Amygdala (tissue), 56 donors: Measurements from ENCODE around the gene WNT2B.

ENCODE experiments used
- DNase-seq, 56 donors: peaks; one replicate each; lab custom pipeline; 2025; lab: John Stamatoyannopoulos, UW

Gene WNT2B

GRCh38 chr1:112522621-112523020, 13.9 kb downstream of the WNT2B start:
- DNase-seq, result no peak

DNA sequence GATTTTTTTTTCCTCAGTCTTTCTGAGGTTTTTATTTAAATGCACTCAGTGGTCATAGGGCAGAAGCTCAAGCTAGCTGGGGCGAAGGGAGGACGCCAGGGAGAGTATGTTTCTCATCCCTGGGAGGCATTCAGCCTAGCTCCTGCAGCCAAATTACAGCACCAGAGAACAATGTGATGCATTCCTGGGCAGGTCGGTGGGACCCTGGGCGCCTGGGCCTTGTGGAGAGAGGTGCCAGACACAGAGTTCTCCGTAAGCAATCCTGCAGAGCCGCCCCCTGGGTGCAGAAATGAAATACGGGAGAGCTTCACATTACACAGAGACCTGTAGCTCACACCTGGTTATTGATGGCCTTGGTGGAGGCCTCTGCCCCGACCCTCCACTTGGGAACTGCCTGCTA, 15.5 kb downstream of the WNT2B start:
- no peak for DNase-seq

- DNase-seq, result no peak
Observed at GRCh38 chr1:112524986-112525385, 16.2 kb downstream of the WNT2B start.

DNA sequence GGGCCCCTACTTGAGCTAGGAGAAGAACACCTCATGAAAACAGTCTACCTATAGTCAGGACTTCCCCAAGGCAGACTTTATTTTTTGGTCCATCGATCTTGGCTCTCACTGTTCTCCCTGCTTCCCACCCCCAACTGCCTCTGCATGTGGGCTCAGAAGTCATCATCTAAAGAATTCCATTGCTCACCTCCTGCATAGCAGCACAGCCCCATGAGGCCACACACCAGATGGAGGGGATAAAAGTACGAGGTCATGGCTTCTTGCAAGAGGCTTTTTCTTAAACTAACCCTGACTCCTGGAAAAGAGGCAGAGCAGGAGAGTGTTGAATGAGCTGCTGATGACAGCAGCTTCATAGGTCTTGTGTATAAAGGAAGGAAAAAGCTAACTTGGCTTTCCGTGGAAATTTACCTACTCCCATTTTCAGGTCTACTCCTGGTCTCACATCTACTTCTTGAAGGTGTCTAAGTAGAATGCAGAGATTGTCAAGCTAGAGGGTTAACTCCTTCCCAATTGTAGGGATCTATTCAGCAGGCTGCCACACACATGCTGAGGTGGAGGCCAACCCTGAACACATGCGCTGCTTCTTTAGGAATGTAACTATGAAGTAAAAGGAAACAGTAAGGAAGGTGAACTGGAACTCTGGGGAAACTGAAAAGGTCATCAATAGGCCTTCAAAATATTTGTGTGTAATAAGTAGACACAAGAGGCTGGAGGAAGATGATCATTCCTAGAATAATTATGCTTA, 18.7 kb downstream of the WNT2B start:
- no peak for DNase-seq

- no peak for DNase-seq
Observed at GRCh38 chr1:112528076-112528475, 19.3 kb downstream of the WNT2B start.

- DNase-seq, result no peak
Observed at GRCh38 chr1:112529301-112529700, 20.5 kb downstream of the WNT2B start.

DNA sequence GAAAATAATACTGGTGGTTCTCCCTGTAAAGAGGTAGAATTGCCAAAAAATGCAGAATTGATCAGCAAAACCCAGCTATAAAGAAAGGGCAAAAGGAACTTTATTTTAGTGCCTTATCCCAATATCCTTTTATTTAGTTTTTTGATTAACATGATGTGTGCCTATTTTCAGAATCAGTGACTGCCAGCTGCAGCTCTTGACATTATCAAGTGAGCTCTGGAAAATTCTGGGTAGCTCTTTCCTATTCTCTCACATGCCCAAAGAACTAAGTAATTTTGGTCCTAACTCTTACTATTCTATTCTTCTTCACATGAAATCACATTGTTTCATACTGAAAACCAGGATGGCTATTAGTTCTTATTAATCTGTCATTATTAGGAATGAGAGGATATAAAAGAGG, 22.1 kb downstream of the WNT2B start:
- DNase-seq, result no peak

DNA sequence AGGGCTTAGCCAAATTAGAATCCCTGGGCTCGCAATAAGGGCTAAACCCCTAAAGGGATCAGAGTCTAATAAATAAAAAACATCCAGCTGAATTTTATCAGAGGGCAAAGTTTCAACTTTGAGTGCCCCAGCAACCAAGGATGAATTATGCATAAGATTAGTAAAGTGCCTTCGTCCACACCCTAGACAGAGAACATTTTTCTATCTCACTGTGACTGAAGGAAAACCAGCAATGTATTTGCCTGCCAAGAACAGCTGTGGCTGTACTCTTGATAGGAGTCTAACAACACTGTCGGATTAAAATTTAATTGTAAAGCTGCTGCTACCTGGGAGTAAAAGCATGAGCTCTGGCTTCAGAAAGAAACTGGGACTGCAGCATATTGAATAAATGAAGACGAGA, 23.3 kb downstream of the WNT2B start:
- DNase-seq, result no peak

DNA sequence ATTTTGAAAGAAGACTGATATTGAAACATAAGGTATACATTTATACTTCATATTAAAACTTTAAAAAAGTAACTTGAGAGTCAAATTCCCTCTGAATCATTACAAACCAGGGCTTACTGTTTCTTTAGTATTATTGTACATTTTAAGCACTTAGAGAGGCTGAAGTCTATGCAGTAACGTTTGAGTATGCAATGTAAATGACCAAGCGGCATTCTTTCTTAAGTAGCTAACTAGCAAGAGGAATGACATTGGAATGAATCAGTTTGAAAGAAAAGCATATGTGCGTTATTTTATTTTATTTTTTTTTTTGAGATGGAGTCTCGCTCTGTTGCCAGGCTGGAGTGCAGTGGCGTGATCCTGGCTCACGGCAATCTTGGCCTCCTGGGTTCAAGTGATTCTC, 24.3 kb downstream of the WNT2B start:
- DNase-seq, result no peak

DNA sequence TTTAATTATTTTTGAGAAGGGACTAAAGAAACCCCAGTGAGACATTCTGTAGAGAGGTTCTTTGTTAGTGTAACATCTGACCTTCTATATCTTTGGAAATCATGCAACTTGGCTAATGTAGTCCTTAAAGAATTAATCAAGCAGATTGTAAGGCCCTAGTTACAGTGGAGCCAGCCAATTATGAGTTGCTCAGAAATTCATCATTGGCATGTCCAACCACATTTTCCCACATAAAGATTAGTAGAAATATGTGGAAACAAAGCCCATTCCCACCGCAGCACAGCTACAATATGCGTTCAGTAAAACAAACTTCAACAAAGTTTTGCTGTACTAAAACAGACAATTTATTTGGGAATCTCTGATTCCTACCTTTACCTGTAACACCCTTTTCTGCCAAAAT, 27.8 kb downstream of the WNT2B start:
- DNase-seq, result no peak

GRCh38 chr1:112537456-112537855, 28.7 kb downstream of the WNT2B start:
- DNase-seq, result no peak

GRCh38 chr1:112538883-112539282, 30.1 kb downstream of the WNT2B start:
- no peak for DNase-seq

DNA sequence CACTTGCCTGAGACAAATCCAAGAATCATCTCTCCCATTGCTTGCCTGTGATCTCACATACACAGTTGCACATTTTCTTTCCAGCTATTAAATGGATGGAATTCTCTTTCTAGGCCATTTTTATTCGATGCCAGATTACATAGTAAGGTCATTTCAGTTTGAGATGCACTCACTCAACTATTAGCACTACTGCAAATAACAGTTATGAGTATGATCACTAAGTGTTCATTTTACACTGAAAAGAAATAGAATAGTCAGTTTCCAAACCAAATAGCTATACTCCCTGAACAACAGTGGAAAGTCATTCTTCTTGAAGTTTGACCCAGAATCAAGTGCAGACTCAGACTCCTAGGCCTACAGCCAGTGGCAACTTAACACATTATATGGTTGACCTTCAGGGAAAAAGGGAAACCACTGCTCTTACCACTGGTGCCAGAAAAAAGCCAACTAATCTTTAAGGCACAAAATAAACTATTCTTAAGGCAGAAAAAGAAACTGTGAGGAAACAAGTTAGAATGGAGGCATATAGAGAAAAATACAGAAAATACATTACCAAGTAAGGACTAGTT, 31.5 kb downstream of the WNT2B start:
- DNase-seq, result no peak

DNA sequence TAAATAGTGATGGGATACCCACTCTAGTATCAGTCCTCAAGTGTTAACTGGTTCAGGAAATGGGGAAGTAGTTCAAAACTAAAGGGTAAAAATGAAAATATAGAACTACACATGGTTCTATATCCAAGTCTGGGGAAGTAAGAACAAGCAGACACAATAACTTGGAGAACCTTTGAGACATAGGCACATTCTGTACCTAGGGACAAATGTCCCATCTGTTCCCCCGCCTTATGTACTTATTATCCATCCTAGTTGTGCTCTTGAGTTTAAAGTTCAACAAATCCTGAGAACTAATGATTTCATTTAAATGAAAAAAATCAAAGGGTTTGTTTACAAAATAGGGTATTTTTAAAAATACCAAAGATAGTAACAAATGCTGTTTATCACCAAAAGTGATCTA, 32.5 kb downstream of the WNT2B start:
- DNase-seq, result no peak

DNA sequence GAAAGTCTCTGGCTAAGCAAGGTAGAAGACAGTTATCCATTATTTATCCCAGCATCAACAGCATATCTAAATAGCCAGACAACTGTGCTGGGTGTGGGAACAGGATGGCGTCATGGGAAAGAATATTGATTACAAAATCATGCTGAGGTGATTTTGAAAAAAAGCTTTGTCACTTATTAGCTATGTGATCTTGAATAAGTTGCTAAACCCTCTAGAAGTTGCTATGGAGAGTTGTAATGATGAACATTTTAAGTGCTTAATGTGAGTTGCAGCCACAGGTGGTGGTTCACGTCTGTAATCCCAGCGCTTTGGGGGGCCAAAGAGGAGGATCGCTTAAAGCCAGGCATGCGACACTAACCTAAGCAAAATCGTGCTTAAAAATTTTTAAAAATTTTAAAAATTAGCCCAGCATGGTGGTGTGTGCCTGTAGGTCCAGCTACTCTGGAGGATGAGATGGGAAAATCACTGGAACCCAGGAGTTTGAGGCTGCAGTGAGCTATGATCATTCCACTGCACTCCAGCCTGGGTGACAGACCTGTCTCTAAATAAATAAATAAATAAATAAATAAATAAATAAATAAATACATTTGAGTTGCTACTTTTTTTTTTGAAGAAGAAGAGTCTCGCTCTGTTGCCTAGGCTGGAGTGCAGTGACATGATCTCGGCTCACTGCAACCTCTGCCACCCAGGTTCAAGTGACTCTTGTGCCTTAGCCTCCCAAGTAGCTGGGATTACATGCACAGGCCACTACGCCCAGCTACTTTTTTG, 33.6 kb downstream of the WNT2B start:
- DNase-seq, result no peak

DNA sequence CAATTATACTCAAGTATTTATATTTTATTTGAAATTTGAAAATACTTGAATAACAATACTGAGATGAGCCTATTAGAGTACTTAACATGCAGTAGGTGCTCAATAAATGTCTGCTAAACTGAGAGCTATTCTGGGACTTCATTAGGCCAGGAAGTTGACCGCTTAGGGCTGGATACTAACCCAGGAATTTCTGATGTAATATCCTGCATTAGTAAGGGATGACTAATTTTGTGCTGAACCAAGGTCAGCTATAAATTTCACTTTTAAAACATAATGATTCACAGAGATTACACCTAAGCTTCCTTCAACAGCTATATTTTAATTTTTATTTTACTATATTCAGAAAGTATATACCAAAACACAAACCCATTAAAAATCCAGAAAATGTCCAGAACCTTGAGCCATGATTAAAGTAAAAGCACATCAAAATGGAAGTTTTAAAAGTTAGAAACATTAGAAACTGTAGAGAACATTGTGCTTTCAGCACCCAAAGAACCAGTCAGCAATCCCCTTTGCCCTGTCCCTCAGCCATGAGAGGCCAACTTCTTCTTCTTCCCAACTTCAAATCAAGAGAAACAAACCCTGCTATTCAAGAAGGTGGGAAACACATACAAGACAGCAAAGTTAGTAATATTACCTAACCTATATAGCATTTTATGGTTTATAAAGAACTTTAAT, 35.4 kb downstream of the WNT2B start:
- no peak for DNase-seq

DNA sequence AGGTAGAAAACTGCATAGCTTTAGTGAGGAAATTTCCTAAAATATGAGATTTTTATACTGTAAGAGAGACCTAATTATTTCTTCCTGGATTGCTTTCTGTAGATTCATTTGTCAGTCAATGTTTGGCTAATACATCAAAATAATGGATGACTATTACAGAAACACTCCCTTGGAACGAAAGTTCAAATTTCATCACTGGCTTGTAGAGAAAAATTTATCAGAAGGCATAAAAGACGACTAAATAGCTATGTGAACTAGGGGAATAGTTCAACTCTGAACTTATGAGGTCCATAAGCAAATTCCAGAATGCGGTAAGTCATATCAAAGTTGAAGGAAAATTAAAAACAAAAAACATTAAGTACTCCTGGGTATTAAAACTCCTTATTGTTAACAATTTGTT, 36.0 kb downstream of the WNT2B start:
- DNase-seq, result no peak

GRCh38 chr1:112546076-112546475, 37.3 kb downstream of the WNT2B start:
- DNase-seq, result no peak

DNA sequence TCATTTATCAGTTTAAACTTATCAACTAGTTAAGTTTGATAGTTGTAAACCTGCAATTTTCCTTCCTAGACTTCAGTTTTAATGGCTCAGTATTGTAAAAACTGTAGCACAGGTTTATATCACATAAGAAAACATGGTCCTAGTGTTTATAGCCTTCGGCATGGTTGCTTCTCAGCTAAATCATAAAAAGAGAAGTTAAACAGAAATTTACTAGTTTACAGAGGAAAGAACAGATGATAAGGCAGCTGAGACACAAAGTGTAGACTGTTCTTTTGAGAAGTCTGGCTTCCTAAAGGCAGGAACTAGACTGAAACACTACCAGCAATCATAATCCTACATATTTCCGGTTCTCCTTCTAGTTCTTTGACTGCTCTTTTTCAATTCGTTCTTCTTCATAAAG, 39.8 kb downstream of the WNT2B start:
- DNase-seq, result no peak

- DNase-seq, result no peak
Observed at GRCh38 chr1:112549590-112549989, 40.8 kb downstream of the WNT2B start.

DNA sequence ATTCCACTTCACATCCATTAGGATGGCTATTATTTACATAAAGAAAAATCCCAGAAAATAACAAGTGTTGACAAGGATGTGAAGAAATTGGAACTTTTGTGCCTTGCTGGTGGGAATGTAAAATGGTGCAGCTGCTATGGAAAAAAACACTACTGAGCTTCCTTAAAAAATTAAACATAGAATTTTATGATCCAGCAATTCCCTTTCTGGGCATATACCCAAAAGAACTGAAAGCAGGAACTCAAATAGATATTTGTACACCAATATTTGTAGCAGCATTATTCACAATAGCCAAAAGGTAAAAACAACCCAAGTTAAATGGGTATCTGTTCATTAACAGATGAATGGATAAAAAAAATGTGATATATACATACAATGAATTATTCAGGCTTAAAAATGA, 45.6 kb downstream of the WNT2B start:
- no peak for DNase-seq
